Chondrocyte (in vitro differentiated cells): ENCODE results near the gene CKAP4. TPM values are rescaled to one million over a fixed set of nuclear protein-coding genes. Genes with fewer than 3 reads are reported as not detected.

ENCODE experiments used
- DNase-seq: peaks from one replicate; pipeline ENCODE4 v3.0.0; 2021; ENCODE audit warnings: mixed read lengths, low spot score
- H3K27ac Mint-ChIP-seq: one replicate; pipeline ENCODE4 v1.8.0; 2021; ENCODE audit warnings: mild to moderate bottlenecking, moderate library complexity, mixed read lengths; ENCODE audit not compliant: unreplicated experiment
- H3K27me3 Mint-ChIP-seq: 2 replicates; pipeline ENCODE4 v1.8.0; 2021; ENCODE audit warnings: low read depth, mixed read lengths
- H3K36me3 Mint-ChIP-seq: 2 replicates; pipeline ENCODE4 v1.8.0; 2021; ENCODE audit warnings: low read depth, mixed read lengths
- H3K4me1 Mint-ChIP-seq: 2 replicates; pipeline ENCODE4 v1.8.0; 2021; ENCODE audit warnings: low read depth, mild to moderate bottlenecking, mixed read lengths
- H3K4me3 Mint-ChIP-seq: one replicate; pipeline ENCODE4 v1.8.0; 2021; ENCODE audit warnings: mild to moderate bottlenecking, moderate library complexity, mixed read lengths; ENCODE audit not compliant: unreplicated experiment
- H3K9me3 Mint-ChIP-seq: 2 replicates; pipeline ENCODE4 v1.8.0; 2021; ENCODE audit warnings: low read depth, mixed read lengths
- total RNA-seq: library from RNA; stranded (reverse); gene quantifications from 3 replicates; pipeline ENCODE4 v1.2.1, GENCODE V29; 2021
- TF ChIP-seq, protein P1 (sequence below): fragments of 200-600 bp; sonication (generic); IDR thresholded peaks from 2 replicates; pipeline ENCODE4 v1.5.0; 2021; ENCODE audit warnings: antibody characterized with exemption, mild to moderate bottlenecking, moderate library complexity

The CKAP4 gene
- total RNA-seq, 1 donor from 2014 or later, result 329 TPM

DNA sequence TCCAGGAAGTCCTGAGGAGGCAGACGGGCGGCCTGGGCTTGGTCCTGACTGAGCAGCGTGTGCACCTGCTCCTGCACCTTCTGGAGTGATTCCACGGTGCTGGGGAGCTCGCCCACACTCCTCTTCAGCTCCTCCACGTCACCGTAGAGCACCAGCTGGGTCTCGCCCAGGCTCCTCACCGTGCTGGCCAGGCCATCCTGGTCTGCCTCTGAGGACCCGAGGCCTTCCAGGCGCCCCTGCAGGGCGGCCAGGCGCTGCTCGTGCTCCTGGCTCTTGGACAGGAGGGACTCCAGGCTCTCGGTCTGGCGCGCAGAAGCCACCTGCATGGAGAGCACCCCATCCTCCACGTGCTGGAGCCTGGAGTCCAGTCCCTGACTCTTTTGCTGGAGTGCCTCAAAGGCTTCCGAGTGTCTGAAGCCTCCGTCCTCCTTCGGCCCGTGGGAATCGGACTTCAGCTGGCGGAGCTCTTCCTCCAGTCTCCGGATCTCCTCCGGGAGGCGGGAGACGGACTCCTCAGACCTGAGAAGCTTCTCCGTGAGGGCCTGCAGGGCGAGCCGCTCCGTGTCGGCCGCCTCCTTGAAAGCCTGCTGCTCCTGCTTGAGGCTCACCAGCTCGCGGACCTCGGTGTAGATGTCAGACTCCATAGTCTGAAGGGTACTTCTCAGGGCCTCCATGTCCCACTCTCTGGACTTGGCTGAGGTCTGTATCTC is 8.4 kb downstream of the CKAP4 start:
- Mint-ChIP-seq H3K4me1 (peaks cover 39% of the 10 kb centered on the region), H3K27ac (no peak overlapping the region), H3K27me3 (no peaks in the 10 kb centered on the region), H3K9me3 (no peaks in the 10 kb centered on the region), H3K36me3 (peaks cover 39% of the 10 kb centered on the region), H3K4me3 (no peak overlapping the region)
- TF ChIP-seq, protein P1, sequence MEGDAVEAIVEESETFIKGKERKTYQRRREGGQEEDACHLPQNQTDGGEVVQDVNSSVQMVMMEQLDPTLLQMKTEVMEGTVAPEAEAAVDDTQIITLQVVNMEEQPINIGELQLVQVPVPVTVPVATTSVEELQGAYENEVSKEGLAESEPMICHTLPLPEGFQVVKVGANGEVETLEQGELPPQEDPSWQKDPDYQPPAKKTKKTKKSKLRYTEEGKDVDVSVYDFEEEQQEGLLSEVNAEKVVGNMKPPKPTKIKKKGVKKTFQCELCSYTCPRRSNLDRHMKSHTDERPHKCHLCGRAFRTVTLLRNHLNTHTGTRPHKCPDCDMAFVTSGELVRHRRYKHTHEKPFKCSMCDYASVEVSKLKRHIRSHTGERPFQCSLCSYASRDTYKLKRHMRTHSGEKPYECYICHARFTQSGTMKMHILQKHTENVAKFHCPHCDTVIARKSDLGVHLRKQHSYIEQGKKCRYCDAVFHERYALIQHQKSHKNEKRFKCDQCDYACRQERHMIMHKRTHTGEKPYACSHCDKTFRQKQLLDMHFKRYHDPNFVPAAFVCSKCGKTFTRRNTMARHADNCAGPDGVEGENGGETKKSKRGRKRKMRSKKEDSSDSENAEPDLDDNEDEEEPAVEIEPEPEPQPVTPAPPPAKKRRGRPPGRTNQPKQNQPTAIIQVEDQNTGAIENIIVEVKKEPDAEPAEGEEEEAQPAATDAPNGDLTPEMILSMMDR, result no peak
- no peak for DNase-seq

DNA sequence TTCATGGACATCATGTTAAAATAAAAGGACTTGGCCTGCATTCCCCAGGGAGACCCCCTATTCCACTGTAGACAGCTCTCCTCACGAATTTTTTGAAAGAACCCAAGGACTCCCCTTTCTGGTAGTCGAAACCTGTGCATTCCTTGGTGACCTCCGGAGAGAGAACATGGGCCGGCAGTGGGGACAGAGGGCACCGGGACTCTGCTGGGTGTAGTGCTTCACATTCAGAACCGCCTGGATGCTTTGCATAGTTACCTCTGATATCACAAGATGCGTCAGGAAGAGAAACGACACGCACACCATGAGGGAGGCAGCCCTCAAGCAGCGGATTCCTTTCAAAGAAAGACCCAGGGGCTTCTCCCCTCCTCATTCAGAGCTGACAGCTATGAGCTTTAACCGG is 9.7 kb downstream of the CKAP4 start:
- Mint-ChIP-seq H3K27me3 (no peaks in the 10 kb centered on the region), H3K9me3 (no peaks in the 10 kb centered on the region), H3K4me1 (peaks cover 30% of the 10 kb centered on the region), H3K36me3 (peaks cover 40% of the 10 kb centered on the region), H3K27ac (no peak overlapping the region), H3K4me3 (no peak overlapping the region)
- no peak for DNase-seq
- TF ChIP-seq, protein P1, result no peak

DNA sequence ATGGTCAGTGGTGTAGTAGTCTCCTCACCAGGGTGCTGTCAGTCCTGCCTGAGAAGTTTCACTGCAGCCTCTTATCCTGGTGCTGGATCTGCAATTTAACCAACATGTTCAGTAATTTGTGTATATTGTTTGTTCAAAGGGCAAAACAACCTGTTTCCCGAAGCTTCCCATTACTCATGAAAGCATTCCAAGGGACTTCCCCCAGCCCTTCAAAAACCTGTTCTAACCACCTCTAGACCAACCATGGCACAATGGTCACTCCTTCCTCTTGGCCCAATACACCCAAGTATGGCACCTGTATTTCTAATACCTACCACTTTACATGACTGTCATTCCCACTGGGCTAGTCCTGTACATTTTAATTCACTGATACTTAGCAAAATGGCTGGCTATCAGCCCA is 12.1 kb downstream of the CKAP4 start:
- TF ChIP-seq, protein P1, result no peak
- no peak for DNase-seq
- peaks cover 16% of the 10 kb centered on the region for H3K4me1 Mint-ChIP-seq
- no peak overlapping the region for H3K27ac Mint-ChIP-seq
- H3K4me3 Mint-ChIP-seq, result no peak overlapping the region
- H3K36me3 Mint-ChIP-seq, result peaks cover 36% of the 10 kb centered on the region
- no peaks in the 10 kb centered on the region for H3K9me3 Mint-ChIP-seq
- H3K27me3 Mint-ChIP-seq, result no peaks in the 10 kb centered on the region

DNA sequence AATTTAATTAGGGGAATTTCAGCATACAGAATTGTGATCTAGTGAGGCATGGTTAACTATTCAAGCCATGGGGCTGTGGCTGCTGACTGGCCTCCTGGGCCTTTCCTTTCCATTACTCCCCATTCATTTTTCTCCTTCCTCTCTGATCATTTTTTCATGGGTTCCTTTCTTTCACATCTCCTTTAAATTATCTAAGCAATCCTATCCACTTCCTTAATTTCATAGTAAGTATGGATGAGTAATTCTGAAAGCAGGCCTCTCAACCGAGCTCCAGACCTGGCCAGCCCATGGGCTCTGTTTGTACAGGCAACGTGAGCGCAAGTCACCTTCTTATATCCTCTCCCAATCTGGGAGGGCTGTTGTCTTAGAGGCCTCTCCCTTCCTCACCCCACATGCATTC is 13.4 kb downstream of the CKAP4 start:
- H3K27me3 Mint-ChIP-seq, result no peaks in the 10 kb centered on the region
- H3K9me3 Mint-ChIP-seq, result no peaks in the 10 kb centered on the region
- DNase-seq, result no peak
- H3K4me3 Mint-ChIP-seq, result no peak overlapping the region
- H3K36me3 Mint-ChIP-seq, result peaks cover 28% of the 10 kb centered on the region
- TF ChIP-seq, protein P1, result no peak
- H3K27ac Mint-ChIP-seq, result peak overlapping the region; percentile 10
- H3K4me1 Mint-ChIP-seq, result peaks cover 16% of the 10 kb centered on the region

DNA sequence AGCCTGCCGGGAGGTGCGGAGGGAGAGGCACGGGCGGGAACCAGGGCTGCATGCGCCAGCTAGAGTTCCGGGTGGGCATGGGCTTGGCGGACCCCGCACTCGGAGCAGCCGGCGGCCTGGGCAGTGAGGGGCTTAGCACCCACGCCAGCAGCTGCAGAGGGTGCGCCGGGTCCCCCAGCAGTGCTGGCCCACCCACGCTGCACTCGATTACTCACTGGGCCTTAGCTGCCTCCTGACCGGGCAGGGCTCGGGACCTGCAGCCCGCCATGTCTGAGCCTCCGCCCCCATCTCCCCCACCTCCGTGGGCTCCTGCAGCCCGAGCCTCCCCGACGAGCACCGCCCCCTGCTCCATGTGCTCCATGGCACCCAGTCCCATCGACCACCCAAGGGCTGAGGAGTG is 14.8 kb downstream of the CKAP4 start:
- TF ChIP-seq, protein P1, result no peak
- Mint-ChIP-seq H3K4me1 (peaks cover 16% of the 10 kb centered on the region), H3K27ac (no peak overlapping the region), H3K4me3 (no peak overlapping the region), H3K27me3 (no peaks in the 10 kb centered on the region), H3K9me3 (no peaks in the 10 kb centered on the region), H3K36me3 (peaks cover 20% of the 10 kb centered on the region)
- no peak for DNase-seq
